ENCODE measurements around the gene TMEM178B.
"Not testable (repeated sequence)": the region's sequence is repeated elsewhere in the genome, so short reads cannot be mapped to it uniquely, and the experiment has no call there.

Gene TMEM178B

DNA sequence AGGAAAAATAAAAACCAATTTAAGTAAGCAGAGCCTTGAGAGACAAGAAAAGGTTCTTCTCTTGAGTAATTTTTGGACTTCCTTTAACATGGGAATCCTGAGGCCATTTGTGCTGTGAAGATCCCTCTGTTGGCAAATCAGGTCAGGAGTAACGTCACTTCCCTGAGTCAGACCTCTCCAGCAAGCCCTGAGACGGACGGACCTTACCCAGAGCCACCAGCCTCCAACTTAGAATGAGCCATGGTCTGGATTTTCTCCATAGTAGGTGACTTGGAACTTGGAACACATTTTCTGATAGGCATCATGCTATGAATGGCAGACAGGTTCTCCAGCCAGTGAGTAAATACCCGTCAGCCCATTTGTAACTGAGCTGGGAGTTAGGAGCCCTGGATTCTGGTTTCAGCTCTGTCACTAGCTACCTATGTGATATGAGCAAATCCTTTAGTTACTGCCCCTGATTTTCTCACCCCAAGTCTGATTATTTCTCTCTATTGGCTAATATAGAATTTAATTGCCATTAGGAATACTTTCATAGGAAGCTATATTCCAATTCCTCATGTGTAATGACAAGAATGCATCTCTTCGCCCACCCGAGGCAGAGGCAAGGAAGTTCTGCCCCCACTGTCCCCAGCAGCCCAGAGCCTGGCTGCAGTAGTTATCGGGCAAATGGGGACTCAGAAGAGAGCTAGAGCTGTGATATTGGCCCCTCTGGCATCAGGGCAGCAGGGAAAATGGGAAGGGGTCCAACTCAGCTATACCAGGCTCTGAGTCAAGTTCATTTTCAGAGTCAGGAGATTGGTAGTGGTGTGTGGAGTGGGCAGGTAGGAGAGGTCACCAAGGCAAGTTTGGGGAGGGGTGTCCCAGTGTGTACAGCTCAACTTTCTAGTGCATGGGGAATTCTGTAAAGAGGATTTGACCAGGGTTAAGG is 323.6 kb downstream of the TMEM178B start:
- no peaks in the 10 kb centered on the region for H3K4me1 Mint-ChIP-seq
- DNase-seq (ENCODE audit: low spot score in 2 of 2) = no peak
- no peak for ATAC-seq (replicated peaks; ENCODE audit: extremely low read depth, poor library complexity, severe bottlenecking)
- H3K27me3 Mint-ChIP-seq = peaks cover 44% of the 10 kb centered on the region
- H3K9me3 Mint-ChIP-seq = no peaks in the 10 kb centered on the region
- no peaks in the 10 kb centered on the region for H3K36me3 Mint-ChIP-seq (ENCODE audit: insufficient read depth)
- no peak overlapping the region for H3K4me3 Mint-ChIP-seq
- H3K27ac Mint-ChIP-seq (ENCODE audit: low read depth) = no peak overlapping the region

DNA sequence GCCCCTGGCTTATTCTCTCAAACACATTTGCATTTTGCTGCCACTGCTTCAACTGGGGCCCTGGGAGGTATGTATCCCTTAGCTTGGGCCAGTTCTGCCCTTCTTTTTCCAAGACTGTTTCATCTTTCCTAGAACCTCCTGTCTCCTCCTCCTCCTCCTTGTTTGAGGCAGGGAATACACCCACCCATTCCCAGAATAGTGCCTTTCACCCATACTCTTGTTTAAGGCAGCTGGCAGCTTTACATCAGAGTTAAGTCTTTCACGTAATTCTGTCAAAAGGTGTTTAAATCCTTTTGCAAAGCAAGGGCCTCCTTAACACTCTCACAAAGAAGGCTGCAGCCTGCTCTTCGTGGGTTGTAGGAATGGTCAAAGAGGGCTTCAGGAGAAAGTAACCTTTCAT is 326.5 kb downstream of the TMEM178B start:
- DNase-seq (ENCODE audit: low spot score in 2 of 2) (no peak), ATAC-seq (replicated peaks; ENCODE audit: extremely low read depth, poor library complexity, severe bottlenecking) (no peak)
- Mint-ChIP-seq H3K36me3 (ENCODE audit: insufficient read depth) (no peaks in the 10 kb centered on the region), H3K4me3 (no peak overlapping the region), H3K27ac (ENCODE audit: low read depth) (no peak overlapping the region), H3K27me3 (peaks cover 42% of the 10 kb centered on the region), H3K9me3 (no peaks in the 10 kb centered on the region), H3K4me1 (no peaks in the 10 kb centered on the region)

DNA sequence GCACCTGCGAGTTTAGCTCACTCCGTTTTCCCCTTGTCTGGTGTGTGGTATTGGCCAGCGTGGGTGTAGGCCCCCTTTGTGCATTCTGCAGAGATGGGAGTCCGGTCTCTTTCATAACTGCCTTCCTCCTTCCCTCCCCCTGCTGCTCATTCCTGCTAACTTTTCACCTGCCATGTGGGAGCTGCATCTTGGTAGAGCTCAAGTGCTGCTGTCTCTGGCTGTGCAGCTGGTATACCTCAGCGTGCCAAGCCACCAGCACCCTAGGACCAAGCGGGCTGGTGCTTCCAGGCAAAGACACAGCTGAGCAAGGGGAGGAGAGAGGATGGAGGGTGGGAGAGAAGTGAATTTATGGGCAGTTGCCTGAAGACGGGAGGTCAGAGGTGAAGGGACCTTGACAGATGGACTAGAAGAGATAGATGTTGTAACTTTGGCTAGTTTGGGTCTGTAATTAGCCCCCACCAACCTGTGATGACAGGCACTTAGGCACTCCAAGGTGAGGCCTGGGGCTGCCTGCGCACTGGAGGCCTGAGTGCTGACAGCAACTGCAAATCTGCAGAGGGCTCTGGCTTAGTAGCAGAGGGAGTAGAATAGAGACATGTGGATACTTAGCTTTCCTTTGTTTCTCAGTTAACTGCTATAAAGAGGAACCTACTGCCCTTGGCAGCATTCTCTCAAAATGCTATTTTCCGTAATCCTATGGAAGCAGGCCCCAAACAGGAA is 328.6 kb downstream of the TMEM178B start:
- Mint-ChIP-seq H3K4me1 (no peaks in the 10 kb centered on the region), H3K4me3 (no peak overlapping the region), H3K27me3 (peaks cover 30% of the 10 kb centered on the region), H3K27ac (ENCODE audit: low read depth) (no peak overlapping the region), H3K9me3 (no peaks in the 10 kb centered on the region), H3K36me3 (ENCODE audit: insufficient read depth) (no peaks in the 10 kb centered on the region)
- DNase-seq (ENCODE audit: low spot score in 2 of 2) (no peak), ATAC-seq (replicated peaks; ENCODE audit: extremely low read depth, poor library complexity, severe bottlenecking) (no peak)

DNA sequence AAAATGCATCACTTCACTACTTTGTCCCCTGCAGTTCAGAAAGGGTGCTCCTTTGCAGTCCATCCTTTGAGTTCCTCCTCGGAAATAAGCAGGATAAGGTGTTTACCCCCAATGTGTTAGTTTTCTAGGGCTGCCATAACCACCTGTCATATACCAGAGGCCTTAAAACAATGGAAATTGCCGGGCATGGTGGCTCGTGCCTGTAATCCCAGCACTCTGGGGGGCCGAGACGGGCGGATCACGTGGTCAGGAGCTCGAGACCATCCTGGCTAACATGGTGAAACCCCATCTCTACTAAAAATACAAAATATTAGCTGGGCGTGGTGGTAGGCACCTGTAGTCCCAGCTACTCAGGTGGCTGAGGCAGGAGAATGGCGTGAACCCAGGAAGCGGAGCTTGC is 330.0 kb downstream of the TMEM178B start:
- H3K4me1 Mint-ChIP-seq; H3K9me3 Mint-ChIP-seq; ATAC-seq (replicated peaks; ENCODE audit: extremely low read depth, poor library complexity, severe bottlenecking); H3K36me3 Mint-ChIP-seq (ENCODE audit: insufficient read depth); H3K4me3 Mint-ChIP-seq; H3K27ac Mint-ChIP-seq (ENCODE audit: low read depth); DNase-seq (ENCODE audit: low spot score in 2 of 2): not testable (repeated sequence)
- H3K27me3 Mint-ChIP-seq = peaks cover 16% of the 10 kb centered on the region

DNA sequence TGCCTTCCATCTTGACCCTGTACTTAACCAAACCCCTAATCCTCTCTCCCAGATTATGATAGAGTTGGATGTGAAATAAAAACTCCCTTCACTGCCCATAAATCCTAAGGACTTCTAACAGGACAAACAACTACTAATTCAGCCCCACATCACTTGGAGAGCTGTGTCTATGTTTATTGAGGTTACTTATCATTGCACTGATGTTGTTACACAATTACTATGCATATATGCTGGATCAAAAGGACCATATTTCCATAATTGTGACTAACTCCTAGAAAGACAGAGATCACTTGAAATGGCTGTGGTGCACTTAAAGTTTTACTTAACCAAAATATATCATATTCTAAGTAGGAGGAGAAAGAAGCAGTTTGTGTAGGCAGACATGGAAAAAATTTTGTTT is 332.5 kb downstream of the TMEM178B start:
- DNase-seq (ENCODE audit: low spot score in 2 of 2) = no peak
- no peak overlapping the region for H3K27ac Mint-ChIP-seq (ENCODE audit: low read depth)
- ATAC-seq (replicated peaks; ENCODE audit: extremely low read depth, poor library complexity, severe bottlenecking) = no peak
- peaks cover 17% of the 10 kb centered on the region for H3K27me3 Mint-ChIP-seq
- no peak overlapping the region for H3K4me3 Mint-ChIP-seq
- no peaks in the 10 kb centered on the region for H3K9me3 Mint-ChIP-seq
- no peaks in the 10 kb centered on the region for H3K36me3 Mint-ChIP-seq (ENCODE audit: insufficient read depth)
- no peaks in the 10 kb centered on the region for H3K4me1 Mint-ChIP-seq

DNA sequence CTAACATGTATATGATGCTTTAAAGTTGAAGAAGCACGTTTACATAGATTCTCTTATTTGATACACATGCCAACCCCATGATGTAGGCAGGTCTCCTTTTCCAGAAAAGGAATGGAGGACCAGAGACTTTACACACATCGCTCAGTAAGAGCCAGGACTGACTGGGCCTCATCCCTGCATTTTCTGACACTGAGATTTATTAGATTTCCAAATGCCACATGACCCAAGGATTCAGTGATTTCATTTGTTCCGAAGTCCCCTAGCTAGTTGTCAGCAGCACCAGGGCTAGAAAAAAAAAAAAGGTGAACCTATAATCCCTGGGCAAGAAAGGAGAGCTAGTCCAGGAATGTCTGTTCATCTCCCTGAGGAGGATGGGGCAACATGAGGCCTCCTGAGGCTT is 334.0 kb downstream of the TMEM178B start:
- Mint-ChIP-seq H3K36me3 (ENCODE audit: insufficient read depth) (no peaks in the 10 kb centered on the region), H3K27me3 (peaks cover 27% of the 10 kb centered on the region), H3K4me3 (no peak overlapping the region), H3K9me3 (no peaks in the 10 kb centered on the region), H3K27ac (ENCODE audit: low read depth) (no peak overlapping the region), H3K4me1 (no peaks in the 10 kb centered on the region)
- DNase-seq (ENCODE audit: low spot score in 2 of 2) (no peak), ATAC-seq (replicated peaks; ENCODE audit: extremely low read depth, poor library complexity, severe bottlenecking) (no peak)

DNA sequence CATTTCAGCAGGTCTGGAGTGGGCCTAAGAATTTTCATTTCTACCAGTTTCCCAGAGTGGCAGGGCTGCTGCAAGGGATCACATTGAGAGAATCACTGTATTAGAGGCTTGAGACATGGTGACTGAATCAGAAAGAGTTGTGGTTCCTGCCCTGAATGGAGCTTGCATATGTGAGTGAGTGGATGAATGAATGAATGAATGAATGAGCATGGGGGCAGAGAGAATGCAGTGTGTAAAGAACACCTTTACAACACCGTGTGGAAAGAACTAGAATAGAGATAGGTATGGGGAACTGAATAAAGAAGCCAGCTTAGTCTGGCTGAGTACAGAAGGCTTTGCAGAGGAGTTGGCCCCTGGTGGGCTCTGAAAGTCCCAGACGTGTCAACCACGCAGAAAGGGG is 334.6 kb downstream of the TMEM178B start:
- Mint-ChIP-seq H3K4me1 (no peaks in the 10 kb centered on the region), H3K27ac (ENCODE audit: low read depth) (no peak overlapping the region), H3K9me3 (no peaks in the 10 kb centered on the region), H3K4me3 (no peak overlapping the region), H3K27me3 (peaks cover 31% of the 10 kb centered on the region), H3K36me3 (ENCODE audit: insufficient read depth) (no peaks in the 10 kb centered on the region)
- no peak for ATAC-seq (replicated peaks; ENCODE audit: extremely low read depth, poor library complexity, severe bottlenecking)
- no peak for DNase-seq (ENCODE audit: low spot score in 2 of 2)

DNA sequence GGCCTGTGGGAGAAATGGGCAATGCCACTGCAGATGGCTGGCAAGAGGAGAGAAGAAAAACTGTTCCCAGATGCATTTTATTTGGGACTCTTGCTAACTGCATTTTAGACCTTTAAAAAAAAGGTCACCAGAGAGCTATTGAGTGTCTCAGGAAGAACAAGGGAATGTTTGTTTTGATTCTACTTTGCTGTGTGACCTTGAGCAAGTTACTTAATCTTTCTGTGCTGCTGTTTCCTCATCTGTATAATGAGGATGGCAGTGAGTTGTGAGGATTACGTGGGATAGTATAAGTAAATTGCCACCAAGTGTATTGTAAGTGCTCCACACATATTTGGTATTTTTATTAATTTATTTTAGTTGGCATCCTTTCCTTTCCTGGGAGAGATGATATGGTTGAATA is 335.4 kb downstream of the TMEM178B start:
- no peaks in the 10 kb centered on the region for H3K9me3 Mint-ChIP-seq
- no peak for DNase-seq (ENCODE audit: low spot score in 2 of 2)
- no peaks in the 10 kb centered on the region for H3K4me1 Mint-ChIP-seq
- peaks cover 31% of the 10 kb centered on the region for H3K27me3 Mint-ChIP-seq
- no peak overlapping the region for H3K27ac Mint-ChIP-seq (ENCODE audit: low read depth)
- H3K36me3 Mint-ChIP-seq (ENCODE audit: insufficient read depth) = no peaks in the 10 kb centered on the region
- no peak for ATAC-seq (replicated peaks; ENCODE audit: extremely low read depth, poor library complexity, severe bottlenecking)
- no peak overlapping the region for H3K4me3 Mint-ChIP-seq

DNA sequence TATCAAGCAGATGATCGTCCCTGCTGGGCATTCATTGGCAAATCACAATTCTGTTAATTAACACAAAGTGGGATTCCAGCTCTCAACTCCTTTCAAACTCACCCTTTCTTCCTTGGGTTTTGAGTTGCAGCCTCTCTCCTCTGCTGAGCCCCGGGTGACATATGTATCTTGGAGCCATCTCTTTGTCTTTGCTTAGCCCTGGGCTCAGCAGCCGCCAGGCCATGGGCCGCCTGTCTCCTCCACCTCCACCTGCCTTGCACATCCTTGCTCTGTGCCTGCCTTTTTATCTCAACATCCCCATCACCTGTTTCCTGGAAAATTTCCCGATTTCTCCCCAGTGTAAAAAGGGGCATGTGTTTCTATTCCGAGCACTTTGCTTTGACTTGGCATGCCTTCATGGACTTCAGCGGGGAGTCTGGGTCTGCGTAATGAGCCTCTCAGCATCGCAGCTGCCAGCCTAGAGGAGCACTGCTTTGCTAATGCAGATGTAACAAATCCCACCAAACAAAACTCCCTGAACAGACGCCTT is 336.0 kb downstream of the TMEM178B start:
- H3K36me3 Mint-ChIP-seq (ENCODE audit: insufficient read depth) = no peaks in the 10 kb centered on the region
- no peaks in the 10 kb centered on the region for H3K4me1 Mint-ChIP-seq
- ATAC-seq (replicated peaks; ENCODE audit: extremely low read depth, poor library complexity, severe bottlenecking) = no peak
- H3K4me3 Mint-ChIP-seq = no peak overlapping the region
- H3K27ac Mint-ChIP-seq (ENCODE audit: low read depth) = no peak overlapping the region
- no peak for DNase-seq (ENCODE audit: low spot score in 2 of 2)
- H3K27me3 Mint-ChIP-seq = peaks cover 31% of the 10 kb centered on the region
- H3K9me3 Mint-ChIP-seq = no peaks in the 10 kb centered on the region

DNA sequence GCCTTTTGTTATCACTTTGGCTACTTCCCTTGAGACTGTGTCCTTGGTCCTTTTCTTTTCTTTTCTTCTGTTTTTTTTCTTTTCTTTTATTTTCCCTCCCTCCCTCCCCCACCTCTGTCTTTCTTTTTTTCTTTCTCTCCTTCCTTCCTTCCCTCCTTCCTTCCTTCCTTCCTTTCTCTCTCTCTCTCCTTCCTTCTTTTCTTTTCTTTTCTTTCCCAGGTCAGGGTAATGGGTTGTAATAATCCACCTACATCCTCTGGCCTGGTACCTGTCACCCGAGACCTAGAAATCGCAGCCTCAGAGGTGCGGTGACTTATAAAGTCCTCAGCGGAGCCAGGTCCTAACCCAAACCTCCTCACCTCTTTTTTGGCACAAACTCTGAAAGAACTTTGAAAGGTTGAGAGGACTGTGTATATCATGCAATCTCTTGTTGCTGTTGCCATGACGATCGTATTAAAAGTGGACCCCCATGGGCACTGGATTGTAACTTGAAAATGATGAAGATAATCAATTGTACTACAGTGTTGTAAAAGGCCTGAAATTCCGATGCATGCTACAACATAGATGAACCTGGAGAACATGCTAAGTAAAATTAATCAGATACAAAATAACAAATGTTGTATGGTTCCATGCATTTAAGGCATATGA is 336.6 kb downstream of the TMEM178B start:
- Mint-ChIP-seq H3K27ac (ENCODE audit: low read depth) (no peak overlapping the region), H3K4me1 (no peaks in the 10 kb centered on the region), H3K27me3 (peaks cover 31% of the 10 kb centered on the region), H3K9me3 (no peaks in the 10 kb centered on the region), H3K36me3 (ENCODE audit: insufficient read depth) (no peaks in the 10 kb centered on the region), H3K4me3 (no peak overlapping the region)
- ATAC-seq (replicated peaks; ENCODE audit: extremely low read depth, poor library complexity, severe bottlenecking) (no peak), DNase-seq (ENCODE audit: low spot score in 2 of 2) (no peak)

DNA sequence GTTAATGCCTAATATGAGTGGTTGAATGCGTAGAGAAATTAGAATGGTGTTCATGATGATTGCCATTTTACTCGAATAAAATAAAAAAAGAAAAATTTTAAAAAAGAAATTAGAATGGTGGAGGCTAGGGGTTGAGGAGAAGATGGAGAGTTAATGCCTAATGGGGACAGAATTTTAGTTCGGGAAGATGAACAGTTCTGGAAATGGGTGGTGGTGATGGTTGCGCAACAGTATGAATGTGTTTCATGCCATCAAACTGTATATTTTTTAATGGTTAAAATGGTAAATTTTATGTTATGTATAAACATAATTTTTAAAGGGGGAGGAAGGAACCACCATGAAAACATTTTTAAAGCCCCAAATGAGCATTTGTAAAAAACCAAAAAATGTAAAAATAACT is 337.3 kb downstream of the TMEM178B start:
- H3K27ac Mint-ChIP-seq (ENCODE audit: low read depth) = no peak overlapping the region
- DNase-seq (ENCODE audit: low spot score in 2 of 2) = no peak
- no peaks in the 10 kb centered on the region for H3K9me3 Mint-ChIP-seq
- no peak for ATAC-seq (replicated peaks; ENCODE audit: extremely low read depth, poor library complexity, severe bottlenecking)
- H3K36me3 Mint-ChIP-seq (ENCODE audit: insufficient read depth) = no peaks in the 10 kb centered on the region
- H3K27me3 Mint-ChIP-seq = peaks cover 31% of the 10 kb centered on the region
- H3K4me3 Mint-ChIP-seq = no peak overlapping the region
- no peaks in the 10 kb centered on the region for H3K4me1 Mint-ChIP-seq

DNA sequence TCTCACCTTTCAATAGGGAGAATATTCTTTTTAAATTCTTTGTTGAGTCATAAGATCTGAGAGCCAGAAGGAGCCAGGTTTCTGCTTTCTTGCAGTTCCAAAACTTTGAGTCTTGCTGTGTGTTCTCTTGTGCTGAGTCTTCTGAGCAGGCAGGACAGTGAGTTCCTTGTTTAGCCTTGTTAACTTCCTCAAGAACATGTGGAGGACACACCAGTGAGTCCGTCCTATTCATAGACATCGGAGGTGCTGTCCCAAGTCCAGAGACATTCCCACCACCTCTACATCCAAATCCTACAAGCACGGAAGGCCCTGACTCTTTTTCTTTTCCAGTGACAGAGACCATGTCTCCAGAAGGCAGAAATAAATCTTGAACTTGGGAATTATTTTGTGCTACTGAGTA is 342.1 kb downstream of the TMEM178B start:
- H3K4me1 Mint-ChIP-seq = no peaks in the 10 kb centered on the region
- ATAC-seq (replicated peaks; ENCODE audit: extremely low read depth, poor library complexity, severe bottlenecking) (no peak), DNase-seq (ENCODE audit: low spot score in 2 of 2) (no peak)
- peaks cover 30% of the 10 kb centered on the region for H3K27me3 Mint-ChIP-seq
- no peaks in the 10 kb centered on the region for H3K36me3 Mint-ChIP-seq (ENCODE audit: insufficient read depth)
- H3K4me3 Mint-ChIP-seq = no peak overlapping the region
- H3K9me3 Mint-ChIP-seq = no peaks in the 10 kb centered on the region
- no peak overlapping the region for H3K27ac Mint-ChIP-seq (ENCODE audit: low read depth)

Measured in central memory CD8-positive, alpha-beta T cell (primary cell).